HG02571 (cell line): ENCODE measurements around the gene ZNF236.
"Not testable (repeated sequence)": the region's sequence is repeated elsewhere in the genome, so short reads cannot be mapped to it uniquely, and the experiment has no call there.

ENCODE experiments used
- ATAC-seq: cut with Tn5 transposase; IDR thresholded peaks from one replicate; pipeline ENCODE4 v1.9.1; 2021; ENCODE audit warnings: mild to moderate bottlenecking, moderate library complexity; ENCODE audit not compliant: unreplicated experiment

Gene ZNF236

DNA sequence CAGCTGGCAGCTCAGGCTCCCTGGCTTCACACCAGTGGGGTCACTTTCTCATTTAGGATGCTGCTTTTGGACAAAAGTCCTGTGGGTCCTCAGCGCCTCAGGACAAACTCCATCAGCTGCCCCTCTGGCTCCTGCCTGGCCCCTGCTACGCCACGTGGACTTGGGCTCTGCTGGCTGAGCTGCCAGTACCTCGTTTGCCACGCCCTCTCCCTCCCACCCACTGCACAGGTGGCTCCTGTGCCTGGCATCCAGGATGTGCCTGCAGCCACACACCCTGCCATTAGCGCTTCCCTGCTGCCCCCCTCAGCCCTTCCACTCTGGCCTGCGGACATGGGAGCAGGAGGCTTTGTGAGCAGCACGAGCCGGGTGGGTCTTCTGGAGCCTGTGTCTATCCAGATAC is 118.9 kb downstream of the ZNF236 start:
- ATAC-seq, result no peak

DNA sequence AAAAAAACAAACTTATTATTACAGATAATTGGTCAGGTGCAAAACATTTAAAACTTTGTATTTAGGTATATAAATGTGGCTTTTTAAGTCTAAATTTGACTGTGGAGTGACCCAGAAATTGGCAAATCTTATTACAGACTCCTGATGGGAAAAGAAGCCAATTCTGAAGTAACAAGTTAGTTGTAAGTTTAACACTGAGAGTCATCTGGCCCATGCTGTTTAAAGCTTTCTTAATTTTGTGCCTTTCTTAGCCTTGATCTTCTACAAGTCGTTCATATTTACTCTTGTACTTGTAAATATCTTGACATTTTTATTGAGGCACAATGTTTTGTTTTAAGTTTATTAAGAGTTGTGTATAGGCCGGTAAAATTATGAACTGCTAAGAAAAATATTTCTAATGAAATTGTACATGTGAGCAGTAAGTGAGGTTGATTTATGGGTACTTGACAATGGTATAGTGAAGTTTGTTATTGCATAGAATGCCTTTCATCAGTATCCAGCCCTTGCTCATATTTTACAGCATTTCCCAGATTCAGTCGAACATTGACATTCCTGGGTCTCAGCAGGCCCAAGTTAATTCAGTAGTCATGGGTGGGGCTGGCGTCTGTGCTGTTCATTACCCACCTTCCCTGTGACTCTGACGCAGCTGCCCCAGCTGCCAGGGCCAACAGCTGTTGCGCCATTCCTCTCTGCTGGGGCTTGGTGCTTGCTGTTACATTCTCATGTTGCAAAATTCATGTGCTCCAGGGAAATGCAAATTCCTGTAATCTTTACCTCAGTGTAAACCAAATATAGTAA is 121.4 kb downstream of the ZNF236 start:
- no peak for ATAC-seq

DNA sequence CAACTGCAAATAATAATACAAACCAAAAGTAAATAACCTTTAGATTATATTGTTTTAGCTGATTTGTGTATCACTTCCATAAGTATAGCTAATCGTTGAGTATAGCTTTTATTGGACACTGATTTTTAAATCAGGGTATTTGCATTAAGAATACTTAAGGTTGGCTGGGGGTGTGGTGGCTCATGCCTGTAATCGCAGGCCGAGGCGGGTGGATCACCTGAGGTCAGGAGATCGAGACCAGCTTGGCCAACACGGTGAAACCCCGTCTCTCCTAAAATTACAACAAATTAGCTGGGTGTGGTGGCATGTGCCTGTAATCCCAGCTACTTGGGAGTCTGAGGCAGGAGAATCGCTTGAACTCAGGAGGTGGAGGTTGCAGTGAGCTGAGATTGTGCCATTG is 122.0 kb downstream of the ZNF236 start:
- ATAC-seq, result not testable (repeated sequence)

DNA sequence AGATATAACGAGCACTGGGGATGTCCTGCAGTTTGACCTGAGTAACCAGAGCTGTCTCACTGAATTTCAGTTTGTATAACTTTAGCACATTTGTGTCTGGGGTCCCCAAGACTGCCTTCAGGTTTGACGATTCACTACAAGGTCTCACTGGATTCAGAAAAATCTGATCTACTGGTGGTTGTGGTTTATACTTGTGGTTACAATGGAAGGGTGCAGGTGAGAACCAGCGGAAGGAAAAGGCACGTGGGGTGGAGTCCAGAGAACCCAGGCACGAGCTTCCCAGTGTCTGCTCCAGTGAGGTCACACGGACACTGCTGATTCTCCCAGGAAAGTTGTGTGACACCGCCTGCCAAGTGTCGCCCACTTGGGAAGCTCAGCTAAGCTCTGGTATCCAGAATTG is 126.0 kb downstream of the ZNF236 start:
- ATAC-seq, result no peak

DNA sequence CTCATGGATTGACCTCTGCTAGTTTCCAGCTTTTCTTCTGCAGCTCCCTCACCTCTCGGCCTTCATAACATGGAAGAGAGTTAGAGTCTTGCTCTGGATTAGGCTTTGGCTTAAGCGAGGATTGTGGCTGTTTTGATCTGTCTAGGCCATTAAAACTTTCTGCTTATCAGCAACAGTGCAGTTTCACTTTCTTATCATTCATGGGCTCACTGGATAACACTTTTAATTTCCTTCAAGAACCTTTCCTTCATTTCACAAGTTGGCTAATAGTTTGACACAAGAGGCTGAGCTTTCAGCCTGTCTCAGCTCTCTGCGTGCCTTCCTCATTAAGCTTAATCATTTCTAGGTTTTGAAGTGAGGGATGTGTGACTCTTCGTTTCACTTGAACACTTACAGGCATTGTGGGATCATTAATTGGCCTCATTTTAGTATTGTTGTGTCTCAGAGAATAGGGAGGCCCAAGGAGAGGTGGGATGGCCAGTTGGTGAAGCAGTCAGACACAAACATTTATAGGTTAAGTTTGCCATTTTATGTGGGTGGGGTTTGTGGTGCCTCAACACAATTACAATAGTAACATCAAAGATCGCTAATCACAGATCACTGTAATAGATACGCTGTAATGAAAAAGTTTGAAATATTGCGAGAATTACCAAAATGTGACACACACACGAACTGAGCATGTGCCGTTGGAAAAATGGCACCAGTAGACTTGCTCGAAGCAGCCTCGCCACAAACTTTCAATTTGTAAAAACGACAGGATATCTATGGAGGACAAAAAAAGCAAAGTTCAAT is 129.3 kb downstream of the ZNF236 start:
- no peak for ATAC-seq

DNA sequence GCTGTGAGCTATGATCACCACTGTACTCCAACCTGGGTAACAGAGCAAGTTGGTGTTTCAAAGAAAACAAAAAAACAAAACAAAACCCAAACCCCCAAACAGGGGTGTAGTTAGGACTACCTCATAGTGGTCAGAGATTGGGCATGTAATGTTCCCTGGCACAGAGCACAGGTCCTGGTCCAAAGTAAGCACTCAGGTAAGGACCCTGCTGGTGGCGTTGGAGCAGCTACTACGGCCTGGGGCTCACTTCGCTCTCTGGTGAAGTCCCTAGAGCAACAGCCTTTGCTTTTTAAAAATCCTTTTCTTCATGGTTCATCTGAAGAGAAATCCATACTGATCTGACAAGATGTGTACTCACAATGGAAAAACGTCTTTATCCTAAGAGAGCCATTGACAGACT is 130.4 kb downstream of the ZNF236 start:
- ATAC-seq, result no peak

DNA sequence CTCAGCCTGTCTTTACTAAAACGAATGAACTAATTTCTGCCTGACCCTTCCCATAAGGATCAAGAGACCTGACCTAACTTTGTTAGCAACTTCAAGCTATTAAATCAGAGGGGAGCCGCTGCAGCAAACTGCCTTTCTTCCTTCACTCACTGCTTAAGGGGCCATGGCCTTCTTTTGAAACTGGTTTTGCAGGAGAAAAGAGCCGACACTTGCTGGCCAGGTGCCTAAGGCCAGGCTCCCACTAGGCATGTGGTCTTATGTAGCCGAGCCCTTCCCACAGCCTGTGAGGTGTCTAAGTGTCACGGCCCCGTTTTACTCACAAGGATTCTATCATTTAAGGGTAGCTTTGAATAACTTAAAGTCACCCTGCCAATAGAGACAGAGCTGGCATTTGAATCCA is 130.8 kb downstream of the ZNF236 start:
- ATAC-seq, result no peak

DNA sequence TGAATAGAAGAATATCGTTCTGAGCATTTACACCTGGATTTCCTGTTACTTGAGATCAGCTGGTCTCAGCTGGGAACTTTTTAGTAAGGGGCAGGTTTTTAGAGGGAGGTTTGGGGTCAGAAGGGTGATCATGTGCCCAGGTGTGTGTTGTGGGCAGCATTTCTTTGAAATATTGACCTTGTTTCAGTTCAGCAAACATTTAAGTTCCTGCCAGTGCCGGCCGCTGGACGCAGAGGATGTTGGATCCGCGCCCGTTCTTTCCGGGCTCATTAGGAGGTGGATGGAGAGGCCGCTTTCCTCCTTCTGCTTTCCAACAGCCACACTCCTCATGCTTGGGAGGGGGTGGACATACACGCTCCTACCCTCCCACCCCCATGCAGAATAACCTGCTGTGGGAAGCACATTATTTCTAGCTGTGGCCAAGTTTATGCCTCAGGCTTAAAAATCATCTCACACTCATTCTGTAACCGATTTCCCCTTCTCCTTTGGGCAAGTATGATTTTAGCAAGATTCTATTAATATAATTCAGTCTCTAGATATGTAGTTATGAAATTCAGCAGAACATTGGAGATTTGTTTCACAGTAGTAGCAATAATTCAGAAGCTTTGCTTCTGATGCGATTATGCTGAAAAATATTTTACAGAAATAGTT is 131.4 kb downstream of the ZNF236 start:
- ATAC-seq, result no peak

DNA sequence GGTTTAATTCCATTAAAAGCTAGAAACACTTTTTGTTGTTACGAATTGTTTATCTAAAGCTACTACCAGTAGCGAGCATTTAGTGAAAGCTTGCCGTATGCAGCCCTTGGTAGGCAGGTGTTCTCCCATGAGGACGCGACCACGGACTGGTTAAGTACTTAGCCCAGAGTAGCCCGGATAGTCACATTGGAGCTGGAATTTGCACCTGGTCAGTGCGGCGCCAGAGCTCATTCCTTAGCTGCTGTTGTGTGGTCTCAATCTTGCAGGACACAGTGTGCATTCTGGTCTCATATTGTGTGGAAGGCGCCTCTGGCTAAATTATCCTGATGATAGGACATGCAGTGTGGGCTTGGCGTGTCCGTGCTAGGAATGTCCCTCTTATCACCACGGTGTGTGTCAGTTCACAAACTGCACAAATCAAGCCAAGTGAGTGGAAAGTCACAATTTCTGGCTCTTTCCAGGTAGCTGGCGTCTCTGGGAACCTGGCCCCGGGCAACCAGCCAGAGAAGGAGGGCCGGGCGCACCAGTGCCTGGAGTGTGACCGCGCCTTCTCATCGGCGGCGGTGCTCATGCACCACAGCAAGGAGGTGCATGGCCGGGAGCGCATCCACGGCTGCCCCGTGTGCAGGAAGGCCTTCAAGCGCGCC is 133.3 kb downstream of the ZNF236 start:
- ATAC-seq, result no peak

DNA sequence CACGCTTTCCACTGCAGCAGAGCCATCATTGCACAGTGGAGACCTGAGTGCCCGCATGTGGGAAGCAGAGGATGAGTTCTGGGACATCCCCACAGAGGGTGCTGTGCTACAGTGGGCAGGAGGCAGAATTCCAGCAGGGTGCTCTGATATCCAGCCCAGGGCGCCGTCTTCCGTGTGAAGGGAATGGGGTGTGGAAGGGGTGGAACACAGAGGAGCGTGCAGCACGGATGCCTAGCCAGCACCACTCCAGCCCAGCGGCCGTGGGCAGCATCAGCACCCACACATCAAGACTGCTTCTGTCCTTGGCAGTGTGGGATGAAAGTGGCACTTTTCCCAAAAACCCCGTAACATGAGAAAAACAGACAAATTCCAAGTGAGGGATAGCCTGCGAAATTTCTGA is 134.3 kb downstream of the ZNF236 start:
- ATAC-seq, result no peak

DNA sequence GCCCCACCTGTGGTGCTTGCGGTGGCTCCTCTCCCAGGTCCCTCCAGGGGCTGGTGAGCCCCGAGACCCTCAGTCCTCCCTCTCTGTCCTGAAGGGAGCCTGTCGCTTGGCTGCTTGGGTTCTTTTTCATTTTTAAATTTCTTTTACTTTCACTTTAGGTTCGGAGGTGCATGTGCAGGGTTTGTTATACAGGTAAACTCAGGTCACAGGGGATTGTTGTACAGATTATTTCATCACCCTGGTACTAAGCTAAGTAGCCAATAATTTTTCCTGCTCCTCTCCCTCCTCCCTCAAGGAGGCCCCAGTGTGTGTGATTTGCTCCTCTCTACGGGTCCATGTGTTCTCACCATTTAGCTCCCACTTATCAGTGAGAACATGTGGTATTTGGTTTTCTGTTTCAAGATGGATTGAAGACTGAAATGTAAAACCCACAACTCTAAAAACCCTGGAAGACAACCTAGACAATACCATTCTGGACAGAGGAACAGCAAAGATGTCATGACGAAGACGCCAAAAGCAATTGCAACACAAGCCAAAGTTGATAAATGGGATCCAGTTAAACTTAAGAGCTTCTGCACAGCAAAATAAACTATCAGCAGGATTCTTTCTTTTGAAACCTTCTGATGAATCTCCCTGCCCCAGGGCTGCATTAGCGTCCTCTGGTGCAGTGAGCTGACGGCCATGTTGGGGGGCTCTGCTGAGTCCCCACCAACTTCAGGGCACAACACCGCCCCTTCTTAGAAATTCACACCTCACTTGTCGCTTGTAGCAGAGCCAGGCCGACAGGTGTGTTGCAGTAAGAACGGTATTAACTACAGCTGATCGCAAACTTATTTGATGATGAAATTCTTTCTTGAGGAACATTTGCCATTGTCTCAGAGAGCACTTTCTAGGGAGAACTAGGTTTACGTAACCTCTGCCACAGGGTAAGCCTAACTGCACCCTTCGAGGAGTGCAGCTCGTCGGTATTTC is 135.3 kb downstream of the ZNF236 start:
- ATAC-seq, result no peak

DNA sequence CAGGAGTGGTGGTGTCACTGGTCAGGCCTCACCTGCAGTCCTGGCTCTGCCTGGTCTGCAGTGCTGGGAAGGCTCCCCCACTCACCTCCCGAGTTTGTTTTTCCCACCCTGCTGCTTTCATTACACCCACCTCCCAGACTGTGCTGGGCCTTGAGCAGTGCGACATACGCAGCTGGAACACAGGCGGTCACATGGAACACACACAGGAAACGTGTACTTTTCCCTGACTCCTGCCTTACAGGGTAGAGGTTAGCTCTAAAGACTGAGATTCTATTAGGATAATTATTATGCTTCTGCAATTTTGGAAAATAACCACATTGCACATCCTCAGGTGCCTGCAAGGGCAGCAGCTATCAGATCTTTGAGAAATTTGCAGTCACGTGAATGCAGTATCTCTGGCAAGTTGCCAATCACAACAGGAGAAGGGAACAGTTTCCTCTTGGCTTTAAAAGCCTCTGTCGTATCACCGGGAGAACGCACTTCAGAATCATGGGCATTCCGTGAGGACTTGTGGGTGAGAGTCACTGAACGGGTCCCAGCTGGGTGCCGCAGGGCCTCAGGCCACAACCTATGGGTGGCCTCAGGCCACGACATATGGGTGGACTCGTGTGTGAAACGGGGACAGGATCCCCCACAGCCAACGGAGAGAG is 136.5 kb downstream of the ZNF236 start:
- ATAC-seq, result no peak

DNA sequence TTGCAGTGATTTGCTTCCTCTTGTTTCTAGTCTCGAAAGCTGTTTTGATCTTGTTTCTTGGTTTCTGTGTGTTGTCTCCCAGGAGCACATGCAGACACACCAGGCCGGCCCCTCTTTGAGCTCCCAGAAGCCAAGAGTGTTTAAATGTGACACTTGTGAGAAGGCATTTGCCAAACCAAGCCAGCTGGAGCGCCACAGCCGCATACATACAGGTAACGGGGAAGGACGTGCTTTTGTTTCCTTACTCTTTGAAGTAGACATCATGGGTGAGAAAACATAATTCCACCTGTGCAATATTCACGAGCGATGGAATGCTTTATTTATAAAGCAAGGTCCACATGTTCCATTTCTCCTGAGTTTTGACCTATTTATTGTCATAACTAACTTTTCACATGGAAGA is 137.2 kb downstream of the ZNF236 start:
- no peak for ATAC-seq

DNA sequence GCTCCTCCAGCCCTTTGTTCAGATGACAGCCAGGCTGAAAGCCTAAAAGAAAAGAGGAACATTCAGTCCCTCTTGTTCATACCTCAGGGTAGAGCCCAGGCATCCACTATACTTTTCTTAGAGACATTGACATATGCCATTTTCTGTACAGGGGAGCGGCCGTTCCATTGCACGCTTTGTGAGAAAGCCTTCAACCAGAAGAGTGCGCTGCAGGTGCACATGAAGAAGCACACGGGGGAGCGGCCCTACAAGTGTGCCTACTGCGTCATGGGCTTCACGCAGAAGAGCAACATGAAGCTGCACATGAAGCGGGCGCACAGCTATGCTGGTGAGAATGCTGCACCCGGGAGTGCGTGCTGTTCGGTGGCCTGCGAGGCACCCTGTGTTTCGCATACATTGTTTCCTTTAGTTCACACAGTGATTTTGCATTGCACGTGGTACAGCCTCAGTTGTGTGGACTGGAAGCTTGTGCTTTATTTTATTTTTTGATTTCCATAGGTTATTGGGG is 138.2 kb downstream of the ZNF236 start:
- no peak for ATAC-seq

DNA sequence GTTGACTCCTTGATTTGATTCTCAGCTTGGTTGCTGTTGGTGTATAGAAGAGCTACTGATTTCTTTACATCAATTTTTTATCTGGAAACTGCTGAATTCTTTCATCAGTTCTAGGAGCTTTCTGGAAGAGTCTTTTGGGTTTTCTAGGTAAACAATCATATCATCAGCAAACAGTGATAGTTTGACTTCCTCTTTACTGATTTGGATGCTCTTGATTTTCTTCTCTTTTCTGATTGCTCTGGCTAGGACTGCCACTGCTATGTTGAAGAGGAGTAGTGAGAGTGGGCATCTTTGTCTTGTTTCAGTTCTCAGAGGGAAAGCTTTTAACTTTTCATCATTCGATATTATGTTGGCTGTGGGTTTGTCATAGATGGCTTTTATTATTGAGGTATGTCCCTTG is 140.5 kb downstream of the ZNF236 start:
- ATAC-seq, result no peak

DNA sequence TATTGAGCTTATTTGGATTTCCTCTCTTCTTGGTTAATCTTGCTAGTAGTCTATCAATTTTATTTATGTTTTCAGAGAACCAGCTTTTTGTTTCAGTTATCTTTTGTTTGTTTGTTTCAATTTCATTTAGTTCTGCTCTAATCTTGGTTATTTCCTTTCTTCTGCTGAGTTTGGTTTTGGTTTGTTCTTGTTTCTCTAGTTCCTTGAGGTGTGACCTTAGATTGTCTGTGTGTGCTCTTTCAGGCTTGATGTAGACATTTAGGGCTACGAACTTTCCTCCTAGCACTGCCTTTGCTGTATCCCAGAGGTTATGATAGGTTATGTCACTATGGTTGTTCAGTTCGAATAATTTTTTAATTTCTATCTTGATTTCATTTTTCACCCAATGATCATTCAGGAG is 141.6 kb downstream of the ZNF236 start:
- no peak for ATAC-seq

DNA sequence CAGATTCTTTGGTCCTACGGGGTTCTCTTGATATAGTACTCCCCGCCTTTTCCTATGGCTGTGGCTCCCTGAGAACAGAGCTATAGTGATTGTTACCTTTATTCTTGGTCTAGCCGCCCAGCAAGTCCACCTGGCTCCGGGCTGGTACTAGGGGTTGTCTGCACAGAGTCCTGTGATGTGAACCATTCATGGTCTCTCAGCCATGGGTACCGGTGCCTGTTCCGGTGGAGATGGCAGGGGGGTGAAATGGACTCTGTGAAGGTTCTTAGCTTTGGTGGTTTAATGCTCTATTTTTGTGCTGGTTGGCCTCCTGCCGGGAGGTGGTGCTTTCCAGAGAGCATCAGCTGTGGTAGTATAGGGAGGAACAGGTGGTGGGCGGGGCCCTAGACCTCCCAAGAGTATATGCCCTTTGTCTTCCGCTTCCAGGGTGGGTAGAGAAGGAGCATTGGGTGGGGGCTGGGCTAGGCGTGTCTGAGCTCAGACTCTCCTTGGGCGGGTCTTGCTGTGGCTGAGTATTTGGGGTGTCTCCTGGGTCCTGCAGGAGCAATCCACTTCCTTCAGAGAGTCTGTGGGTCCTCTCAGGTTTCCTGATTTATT is 143.3 kb downstream of the ZNF236 start:
- peak; percentile 67 for ATAC-seq

DNA sequence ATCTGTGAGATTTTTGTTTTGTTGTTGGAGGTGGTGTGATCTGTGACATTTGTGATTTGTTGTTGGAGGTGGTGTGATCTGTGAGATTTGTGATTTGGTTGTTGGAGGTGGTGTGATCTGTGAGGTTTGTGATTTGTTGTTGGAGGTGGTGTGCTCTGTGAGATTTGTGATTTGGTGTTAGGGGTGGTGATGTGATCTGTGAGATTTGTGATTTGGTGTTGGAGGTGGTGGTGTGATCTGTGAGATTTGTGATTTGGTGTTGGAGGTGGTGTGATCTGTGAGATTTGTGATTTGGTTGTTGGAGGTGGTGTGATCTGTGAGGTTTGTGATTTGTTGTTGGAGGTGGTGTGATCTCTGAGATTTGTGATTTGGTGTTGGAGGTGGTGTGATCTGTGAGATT is 144.9 kb downstream of the ZNF236 start:
- not testable (repeated sequence) for ATAC-seq
